Neural crest cell (in vitro differentiated cells): ENCODE data around the gene CES4A. TPM values are rescaled to one million over a fixed set of nuclear protein-coding genes. Genes with fewer than 3 reads are reported as not detected.
"Not testable (repeated sequence)": the region's sequence is repeated elsewhere in the genome, so short reads cannot be mapped to it uniquely, and the experiment has no call there.

Experiments
- DNase-seq: peaks from one replicate; pipeline ENCODE4 v3.0.0; 2021; ENCODE audit warnings: low read depth, mixed read lengths, low spot score
- H3K27ac Mint-ChIP-seq: one replicate; pipeline ENCODE4 v1.8.0; 2021; ENCODE audit warnings: mild to moderate bottlenecking, mixed read lengths; ENCODE audit not compliant: unreplicated experiment
- H3K27me3 Mint-ChIP-seq: 2 replicates; pipeline ENCODE4 v1.8.0; 2021; ENCODE audit warnings: low read depth, mild to moderate bottlenecking, mixed read lengths
- H3K36me3 Mint-ChIP-seq: 2 replicates; pipeline ENCODE4 v1.8.0; 2021; ENCODE audit warnings: low read depth, mild to moderate bottlenecking, mixed read lengths
- H3K4me1 Mint-ChIP-seq: 2 replicates; pipeline ENCODE4 v1.8.0; 2021; ENCODE audit warnings: mixed read lengths
- H3K4me3 Mint-ChIP-seq: one replicate; pipeline ENCODE4 v1.8.0; 2021; ENCODE audit warnings: mild to moderate bottlenecking, mixed read lengths
- H3K9me3 Mint-ChIP-seq: 2 replicates; pipeline ENCODE4 v1.8.0; 2021; ENCODE audit warnings: mixed read lengths
- CTCF ChIP-seq: fragments of 200-600 bp; sonication (generic); conservative IDR thresholded peaks from 2 replicates; pipeline ENCODE4 v1.5.0; 2021; ENCODE audit warnings: antibody characterized with exemption, mild to moderate bottlenecking
- total RNA-seq: library from RNA; stranded (reverse); gene quantifications from 2 replicates; pipeline ENCODE4 v1.2.1, GENCODE V29; 2021

The CES4A gene
- total RNA-seq, 1 donor from 2014 or later, result 1.8 TPM

GRCh38 chr16:66944054-66944441, 44.3 kb upstream of the CES4A start:
- Mint-ChIP-seq H3K4me3 (no peak overlapping the region), H3K36me3 (peaks cover 4% of the 10 kb centered on the region), H3K4me1 (no peaks in the 10 kb centered on the region), H3K9me3 (no peaks in the 10 kb centered on the region), H3K27ac (no peak overlapping the region), H3K27me3 (peaks cover 5% of the 10 kb centered on the region)
- no peak for TF ChIP-seq CTCF
- DNase-seq, result no peak

DNA sequence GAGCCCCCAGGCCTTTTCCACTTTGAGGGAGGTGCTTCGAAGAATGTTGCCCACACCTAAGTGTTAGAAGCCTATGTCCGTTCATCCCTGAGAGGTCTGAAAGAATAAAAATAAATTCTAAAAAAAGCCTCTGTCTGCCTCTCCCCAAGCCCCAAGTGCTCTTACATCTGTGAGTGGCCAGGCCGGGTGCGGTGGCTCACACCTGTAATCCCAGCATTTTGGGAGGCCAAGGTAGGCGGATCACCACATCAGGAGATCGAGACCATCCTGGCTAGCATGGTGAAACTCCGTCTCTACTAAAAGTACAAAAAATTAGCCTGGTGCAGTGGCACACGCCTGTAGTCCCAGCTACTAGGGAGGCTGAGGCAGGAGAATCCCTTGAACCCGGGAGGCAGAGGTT, 43.4 kb upstream of the CES4A start:
- H3K27me3 Mint-ChIP-seq, result peaks cover 11% of the 10 kb centered on the region
- not testable (repeated sequence) for H3K36me3 Mint-ChIP-seq, H3K4me1 Mint-ChIP-seq

DNA sequence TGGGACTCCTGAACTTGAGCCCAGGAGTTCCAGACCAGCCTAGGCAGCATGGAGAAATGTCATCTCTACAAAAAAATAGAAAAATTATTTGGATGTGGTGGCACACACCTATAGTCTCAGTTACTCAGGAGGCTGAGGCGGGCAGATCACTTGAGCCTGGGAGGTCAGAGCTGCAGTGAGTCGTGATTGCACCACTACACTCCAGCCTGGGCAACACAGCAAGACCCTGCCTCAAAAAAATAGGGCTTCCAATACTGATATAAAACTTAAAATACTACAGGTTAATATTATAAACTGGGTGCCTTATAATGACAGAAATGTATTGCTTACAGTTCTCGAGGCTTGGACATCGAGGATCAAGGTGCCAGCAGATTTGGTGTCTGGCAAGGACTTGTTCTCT, 42.5 kb upstream of the CES4A start:
- Mint-ChIP-seq H3K27ac (no peak overlapping the region), H3K27me3 (peaks cover 17% of the 10 kb centered on the region), H3K9me3 (no peaks in the 10 kb centered on the region), H3K4me1 (no peaks in the 10 kb centered on the region), H3K4me3 (no peak overlapping the region), H3K36me3 (peaks cover 4% of the 10 kb centered on the region)
- DNase-seq, result no peak
- TF ChIP-seq CTCF, result no peak

More for the DNA sequence above, 43.4 kb upstream of the CES4A start:
- H3K9me3 Mint-ChIP-seq, H3K4me3 Mint-ChIP-seq, DNase-seq, H3K27ac Mint-ChIP-seq: not testable (repeated sequence)

- no peak overlapping the region for H3K27ac Mint-ChIP-seq
- no peak for TF ChIP-seq CTCF
- H3K4me1 Mint-ChIP-seq, result no peaks in the 10 kb centered on the region
- no peak overlapping the region for H3K4me3 Mint-ChIP-seq
- H3K36me3 Mint-ChIP-seq, result peaks cover 4% of the 10 kb centered on the region
- DNase-seq, result no peak
- H3K27me3 Mint-ChIP-seq, result peaks cover 22% of the 10 kb centered on the region
- H3K9me3 Mint-ChIP-seq, result no peaks in the 10 kb centered on the region
These were observed 41.8 kb upstream of the CES4A start for GRCh38 chr16:66946541-66946940.

GRCh38 chr16:66946974-66947301, 41.5 kb upstream of the CES4A start:
- Mint-ChIP-seq H3K4me1 (no peaks in the 10 kb centered on the region), H3K9me3 (no peaks in the 10 kb centered on the region), H3K27ac (no peak overlapping the region), H3K27me3 (peaks cover 26% of the 10 kb centered on the region), H3K4me3 (peak overlapping the region; percentile 34), H3K36me3 (peaks cover 4% of the 10 kb centered on the region)
- TF ChIP-seq CTCF, result no peak
- DNase-seq, result no peak

DNA sequence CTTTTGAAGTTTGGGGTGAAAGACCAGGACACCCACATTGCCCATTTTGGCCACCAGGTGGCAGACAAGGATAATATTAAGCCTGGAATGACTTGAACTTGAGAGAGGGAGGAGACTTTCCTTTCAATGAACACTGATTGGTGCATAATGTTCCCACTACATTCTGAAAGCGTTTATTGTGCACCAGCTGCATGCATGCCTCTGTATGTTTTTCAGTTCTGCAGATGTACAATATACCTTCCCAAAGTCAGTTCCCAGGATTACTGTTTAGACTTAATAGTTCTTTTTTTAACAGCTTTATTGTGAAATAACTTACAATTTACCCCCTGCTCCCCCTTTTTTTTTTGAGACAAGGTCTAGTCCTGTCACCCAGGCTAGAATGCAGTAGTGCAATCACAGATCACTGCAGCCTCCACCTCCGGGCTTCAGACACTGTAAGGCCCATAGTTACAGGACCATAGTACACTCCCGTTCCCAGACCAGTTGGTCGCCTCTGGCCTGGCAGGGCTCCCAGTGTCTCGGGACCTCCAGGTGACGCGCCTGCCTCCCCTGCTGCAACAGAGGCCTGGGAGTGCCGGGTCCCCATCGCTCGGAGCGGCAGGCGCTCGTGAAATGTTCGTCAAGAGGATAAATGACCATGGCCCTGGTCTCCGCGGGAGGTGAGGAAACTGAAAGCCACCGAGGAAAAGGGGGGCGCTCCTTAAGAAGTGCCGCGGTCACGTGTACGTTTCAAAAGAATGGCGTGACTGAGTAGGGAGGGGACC, 40.9 kb upstream of the CES4A start:
- peak; percentile 84 for DNase-seq
- H3K27me3 Mint-ChIP-seq, result peaks cover 27% of the 10 kb centered on the region
- H3K27ac Mint-ChIP-seq, result no peak overlapping the region
- no peaks in the 10 kb centered on the region for H3K4me1 Mint-ChIP-seq
- peaks cover 4% of the 10 kb centered on the region for H3K36me3 Mint-ChIP-seq
- TF ChIP-seq CTCF, result peak; percentile 88
- H3K9me3 Mint-ChIP-seq, result no peaks in the 10 kb centered on the region
- H3K4me3 Mint-ChIP-seq, result peak overlapping the region; percentile 34
